Loucy (cell line): ENCODE data around the gene SHCBP1L.

ENCODE experiments used
- H2AFZ ChIP-seq: fragments of 200-600 bp; sonication (generic); 2 replicates; pipeline ENCODE4 v1.6.0; 2016; ENCODE audit warnings: antibody characterized with exemption, mild to moderate bottlenecking, low read length, moderate library complexity
- H3F3A ChIP-seq: fragments of 200-600 bp; 2 replicates; pipeline ENCODE4 v1.6.0; 2016; ENCODE audit warnings: antibody characterized with exemption, low read depth, mild to moderate bottlenecking
- H3K27me3 ChIP-seq: fragments of 200-600 bp; sonication (generic); 2 replicates; pipeline ENCODE4 v1.6.1; 2014; ENCODE audit warnings: low read length, mild to moderate bottlenecking; ENCODE audit not compliant: insufficient read depth, poor library complexity, severe bottlenecking
- H3K36me3 ChIP-seq: fragments of 200-600 bp; sonication (generic); 2 replicates; pipeline ENCODE4 v1.6.1; 2016; ENCODE audit warnings: low read length; ENCODE audit not compliant: insufficient read depth
- H3K4me1 ChIP-seq: fragments of 200-600 bp; sonication (generic); 2 replicates; pipeline ENCODE4 v1.5.1; 2014; ENCODE audit warnings: low read length, mild to moderate bottlenecking; ENCODE audit not compliant: insufficient read depth, poor library complexity, severe bottlenecking
- H3K4me2 ChIP-seq: fragments of 200-600 bp; sonication (generic); 2 replicates; pipeline ENCODE4 v1.6.0; 2014; ENCODE audit warnings: antibody characterized with exemption, low read length, low read depth, mild to moderate bottlenecking; ENCODE audit not compliant: poor library complexity, severe bottlenecking
- H3K4me3 ChIP-seq: fragments of 200-600 bp; sonication (generic); 2 replicates; pipeline ENCODE4 v1.5.1; 2014; ENCODE audit warnings: low read length, mild to moderate bottlenecking, mixed read lengths; ENCODE audit not compliant: poor library complexity, severe bottlenecking
- H3K79me2 ChIP-seq: fragments of 200-600 bp; sonication (generic); 2 replicates; pipeline ENCODE4 v1.6.1; 2014; ENCODE audit warnings: low read length; ENCODE audit not compliant: insufficient read depth
- H3K9ac ChIP-seq: fragments of 200-600 bp; sonication (generic); 2 replicates; pipeline ENCODE4 v1.6.0; 2014; ENCODE audit warnings: mild to moderate bottlenecking, low read depth, low read length, moderate library complexity; ENCODE audit not compliant: poor library complexity, severe bottlenecking
- H3K9me2 ChIP-seq: fragments of 200-600 bp; sonication (generic); replicated peaks from 2 replicates; pipeline ENCODE4 v1.6.1; 2016; ENCODE audit warnings: low read depth, low read length, mixed read lengths
- H3K9me3 ChIP-seq: fragments of 200-600 bp; sonication (generic); 2 replicates; pipeline ENCODE4 v1.6.1; 2014; ENCODE audit warnings: mild to moderate bottlenecking, antibody characterized with exemption, low read length, low read depth; ENCODE audit not compliant: insufficient read depth
- H4K20me1 ChIP-seq: fragments of 200-600 bp; sonication (generic); 2 replicates; pipeline ENCODE4 v1.6.0; 2014; ENCODE audit warnings: antibody characterized with exemption, low read length, mild to moderate bottlenecking; ENCODE audit not compliant: insufficient read depth, poor library complexity, severe bottlenecking
- CTCF ChIP-seq: fragments of 200-600 bp; sonication (generic); conservative IDR thresholded peaks from 2 replicates; pipeline ENCODE4 v1.5.1; 2014; ENCODE audit warnings: mild to moderate bottlenecking, antibody characterized with exemption, low read length
- EZH2phosphoT487 ChIP-seq: fragments of 200-600 bp; IDR thresholded peaks from 2 replicates; pipeline ENCODE4 v1.6.1; 2018; ENCODE audit warnings: antibody characterized with exemption, mild to moderate bottlenecking, moderate library complexity, borderline replicate concordance

Gene SHCBP1L

GRCh38 chr1:182939413-182939812, 13.6 kb downstream of the SHCBP1L start:
- no peaks in the 10 kb centered on the region for H3K36me3 ChIP-seq
- H3F3A ChIP-seq = no peaks in the 10 kb centered on the region
- peaks cover 11% of the 10 kb centered on the region for H3K9me3 ChIP-seq
- no peaks in the 10 kb centered on the region for H3K79me2 ChIP-seq
- H3K27me3 ChIP-seq = no peaks in the 10 kb centered on the region
- no peaks in the 10 kb centered on the region for H4K20me1 ChIP-seq
- no peak overlapping the region for H2AFZ ChIP-seq
- no peaks in the 10 kb centered on the region for H3K9me2 ChIP-seq
- no peaks in the 10 kb centered on the region for H3K4me1 ChIP-seq
- H3K4me2 ChIP-seq = no peak overlapping the region
- H3K4me3 ChIP-seq = no peak overlapping the region
- H3K9ac ChIP-seq = no peak overlapping the region
- no peak for TF ChIP-seq EZH2phosphoT487
- TF ChIP-seq CTCF = no peak

GRCh38 chr1:182935716-182936115, 17.2 kb downstream of the SHCBP1L start:
- H3K4me2 ChIP-seq = no peak overlapping the region
- no peaks in the 10 kb centered on the region for H3K79me2 ChIP-seq
- no peaks in the 10 kb centered on the region for H3K27me3 ChIP-seq
- TF ChIP-seq CTCF = no peak
- TF ChIP-seq EZH2phosphoT487 = no peak
- H3K9me2 ChIP-seq = no peaks in the 10 kb centered on the region
- H3K9ac ChIP-seq = no peak overlapping the region
- no peaks in the 10 kb centered on the region for H4K20me1 ChIP-seq
- H3K4me1 ChIP-seq = peaks cover 7% of the 10 kb centered on the region
- no peak overlapping the region for H2AFZ ChIP-seq
- no peaks in the 10 kb centered on the region for H3K36me3 ChIP-seq
- H3K4me3 ChIP-seq = no peak overlapping the region
- H3K9me3 ChIP-seq = peaks cover 11% of the 10 kb centered on the region
- H3F3A ChIP-seq = no peaks in the 10 kb centered on the region

- Histone ChIP-seq H3K9ac (no peak overlapping the region), H2AFZ (no peak overlapping the region)
Measured at GRCh38 chr1:182930985-182931384, 22.0 kb downstream of the SHCBP1L start.

More at GRCh38 chr1:182930985-182931384, 22.0 kb downstream of the SHCBP1L start:
- H3K4me3 ChIP-seq = no peak overlapping the region
- H3K9me2 ChIP-seq = no peaks in the 10 kb centered on the region
- H3K79me2 ChIP-seq = no peaks in the 10 kb centered on the region
- peaks cover 12% of the 10 kb centered on the region; the same call in 1 of the 2 replicates for H3F3A ChIP-seq
- peak overlapping the region; percentile 37 for H3K4me2 ChIP-seq
- H3K27me3 ChIP-seq = no peaks in the 10 kb centered on the region
- H3K36me3 ChIP-seq = no peaks in the 10 kb centered on the region
- no peaks in the 10 kb centered on the region for H4K20me1 ChIP-seq
- H3K4me1 ChIP-seq = peaks cover 35% of the 10 kb centered on the region
- TF ChIP-seq CTCF (no peak), EZH2phosphoT487 (no peak)
- peaks cover 11% of the 10 kb centered on the region for H3K9me3 ChIP-seq
